ENCODE data around the gene RNF128. TPM values are rescaled to one million over a fixed set of nuclear protein-coding genes. Genes with fewer than 3 reads are reported as not detected.
A peak's percentile ranks its signal among the peaks of the same experiment; 100 is the strongest.
"Not testable (repeated sequence)": the region's sequence is repeated elsewhere in the genome, so short reads cannot be mapped to it uniquely, and the experiment has no call there.

Gene RNF128
- polyA plus RNA-seq, 1 of the 3 experiments (the other 2 are of a cell fraction) = not detected

DNA sequence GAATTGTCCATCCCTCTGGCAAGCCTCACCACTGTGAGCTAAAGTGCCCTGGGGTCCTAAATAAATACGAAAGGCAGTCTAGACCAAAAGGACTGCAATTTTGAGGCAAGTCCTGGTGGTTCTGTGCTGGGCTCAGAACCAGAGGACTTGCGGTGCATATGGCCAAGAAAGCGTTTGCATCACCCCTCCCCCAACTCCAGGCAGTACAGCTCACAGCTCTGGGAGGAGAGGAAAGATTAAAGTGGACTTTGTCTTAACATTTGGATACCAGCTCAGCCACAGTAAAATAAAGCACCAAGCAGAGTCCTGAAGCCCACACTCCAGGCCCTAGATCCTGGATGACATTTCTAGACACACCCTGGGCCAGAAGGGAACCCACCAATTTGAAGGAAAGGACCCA lies 24.9 kb downstream of the RNF128 start (continued):
- TF ChIP-seq, protein P1, sequence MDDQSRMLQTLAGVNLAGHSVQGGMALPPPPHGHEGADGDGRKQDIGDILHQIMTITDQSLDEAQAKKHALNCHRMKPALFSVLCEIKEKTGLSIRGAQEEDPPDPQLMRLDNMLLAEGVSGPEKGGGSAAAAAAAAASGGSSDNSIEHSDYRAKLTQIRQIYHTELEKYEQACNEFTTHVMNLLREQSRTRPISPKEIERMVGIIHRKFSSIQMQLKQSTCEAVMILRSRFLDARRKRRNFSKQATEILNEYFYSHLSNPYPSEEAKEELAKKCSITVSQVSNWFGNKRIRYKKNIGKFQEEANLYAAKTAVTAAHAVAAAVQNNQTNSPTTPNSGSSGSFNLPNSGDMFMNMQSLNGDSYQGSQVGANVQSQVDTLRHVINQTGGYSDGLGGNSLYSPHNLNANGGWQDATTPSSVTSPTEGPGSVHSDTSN (IDR thresholded peaks at IDR 0.05) = no peak
- TF ChIP-seq CHD2 (IDR thresholded peaks at IDR 0.05; ENCODE audit: low read length, partially characterized antibody) = no peak
- no peak for TF ChIP-seq MEF2A (IDR thresholded peaks at IDR 0.05; ENCODE audit: borderline replicate concordance, low read depth)
- TF ChIP-seq SIN3A (IDR thresholded peaks at IDR 0.05; ENCODE audit: borderline replicate concordance, low read depth, low read length) = no peak
- TF ChIP-seq ELF1 (IDR thresholded peaks at IDR 0.05) = no peak
- TF ChIP-seq, protein P2, sequence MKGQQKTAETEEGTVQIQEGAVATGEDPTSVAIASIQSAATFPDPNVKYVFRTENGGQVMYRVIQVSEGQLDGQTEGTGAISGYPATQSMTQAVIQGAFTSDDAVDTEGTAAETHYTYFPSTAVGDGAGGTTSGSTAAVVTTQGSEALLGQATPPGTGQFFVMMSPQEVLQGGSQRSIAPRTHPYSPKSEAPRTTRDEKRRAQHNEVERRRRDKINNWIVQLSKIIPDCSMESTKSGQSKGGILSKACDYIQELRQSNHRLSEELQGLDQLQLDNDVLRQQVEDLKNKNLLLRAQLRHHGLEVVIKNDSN (IDR thresholded peaks at IDR 0.05; ENCODE audit: borderline replicate concordance, low read depth) = no peak
- TF ChIP-seq, protein P3, sequence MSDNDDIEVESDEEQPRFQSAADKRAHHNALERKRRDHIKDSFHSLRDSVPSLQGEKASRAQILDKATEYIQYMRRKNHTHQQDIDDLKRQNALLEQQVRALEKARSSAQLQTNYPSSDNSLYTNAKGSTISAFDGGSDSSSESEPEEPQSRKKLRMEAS (IDR thresholded peaks at IDR 0.05; ENCODE audit: low read depth) = no peak
- no peak for TF ChIP-seq NFIC (IDR thresholded peaks at IDR 0.05; ENCODE audit: borderline replicate concordance)
- no peak for TF ChIP-seq GABPA (IDR thresholded peaks at IDR 0.05; ENCODE audit: low read depth)

DNA sequence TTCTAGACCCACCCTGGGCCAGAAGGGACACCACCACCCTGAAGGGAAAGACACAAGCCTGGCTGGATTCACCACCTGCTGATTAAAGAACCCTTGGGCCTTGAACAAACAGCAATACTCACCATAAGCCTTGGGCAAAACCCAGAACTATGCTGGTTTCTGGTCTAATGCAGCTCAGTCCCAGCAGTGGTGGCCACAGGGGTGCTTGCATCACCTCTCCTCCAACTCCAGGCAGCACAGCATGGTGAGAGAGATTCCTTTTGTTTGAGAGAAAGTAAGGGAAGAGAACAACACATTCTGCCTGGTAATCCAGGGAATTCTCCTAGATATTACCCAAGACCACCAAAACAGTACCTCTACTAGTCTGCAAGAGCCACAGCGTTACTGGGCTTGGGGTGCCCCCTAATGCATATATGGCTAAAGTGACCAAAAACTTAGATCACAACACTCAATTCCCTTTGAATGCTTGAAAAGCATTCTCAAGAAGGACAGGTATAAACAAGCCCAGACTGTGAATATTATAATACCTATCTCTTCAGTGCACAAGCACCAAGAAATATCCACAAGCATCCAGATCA lies 25.7 kb downstream of the RNF128 start:
- Histone ChIP-seq H3K9me3 (no peaks in the 10 kb centered on the region), H3K36me3 (replicated peaks in 1 of 2; ENCODE audit: control insufficient read depth in 1 of 2, insufficient read depth in 2 of 2, low read length in 1 of 2) (no peaks in the 10 kb centered on the region), H3K27ac (ENCODE audit: low read depth in 2 of 2, low read length in 1 of 2) (no peak overlapping the region), H2AFZ (ENCODE audit: low read depth) (no peak overlapping the region), H3K27me3 (ENCODE audit: insufficient read depth) (no peaks in the 10 kb centered on the region), H3K4me2 (no peak overlapping the region), H3K4me3 (ENCODE audit: low read depth in 2 of 2, low read length in 1 of 2) (no peak overlapping the region), H3K9ac (no peak overlapping the region), H3F3A (replicated peaks; ENCODE audit: insufficient read depth) (no peaks in the 10 kb centered on the region), H3K9me2 (no peaks in the 10 kb centered on the region), H3K4me1 (ENCODE audit: control insufficient read depth in 1 of 2, insufficient read depth in 2 of 2, low read depth in 1 of 2, low read length in 1 of 2) (no peaks in the 10 kb centered on the region), H4K20me1 (ENCODE audit: insufficient read depth) (no peaks in the 10 kb centered on the region), H3K79me2 (ENCODE audit: insufficient read depth) (no peaks in the 10 kb centered on the region)
- TF ChIP-seq, protein P2 (IDR thresholded peaks at IDR 0.05; ENCODE audit: borderline replicate concordance, low read depth) = no peak
- TF ChIP-seq, protein P4, sequence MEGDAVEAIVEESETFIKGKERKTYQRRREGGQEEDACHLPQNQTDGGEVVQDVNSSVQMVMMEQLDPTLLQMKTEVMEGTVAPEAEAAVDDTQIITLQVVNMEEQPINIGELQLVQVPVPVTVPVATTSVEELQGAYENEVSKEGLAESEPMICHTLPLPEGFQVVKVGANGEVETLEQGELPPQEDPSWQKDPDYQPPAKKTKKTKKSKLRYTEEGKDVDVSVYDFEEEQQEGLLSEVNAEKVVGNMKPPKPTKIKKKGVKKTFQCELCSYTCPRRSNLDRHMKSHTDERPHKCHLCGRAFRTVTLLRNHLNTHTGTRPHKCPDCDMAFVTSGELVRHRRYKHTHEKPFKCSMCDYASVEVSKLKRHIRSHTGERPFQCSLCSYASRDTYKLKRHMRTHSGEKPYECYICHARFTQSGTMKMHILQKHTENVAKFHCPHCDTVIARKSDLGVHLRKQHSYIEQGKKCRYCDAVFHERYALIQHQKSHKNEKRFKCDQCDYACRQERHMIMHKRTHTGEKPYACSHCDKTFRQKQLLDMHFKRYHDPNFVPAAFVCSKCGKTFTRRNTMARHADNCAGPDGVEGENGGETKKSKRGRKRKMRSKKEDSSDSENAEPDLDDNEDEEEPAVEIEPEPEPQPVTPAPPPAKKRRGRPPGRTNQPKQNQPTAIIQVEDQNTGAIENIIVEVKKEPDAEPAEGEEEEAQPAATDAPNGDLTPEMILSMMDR (IDR thresholded peaks at IDR 0.05) = peak; percentile 47
- no peak for TF ChIP-seq FOSL2 (IDR thresholded peaks at IDR 0.05; ENCODE audit: borderline replicate concordance, low read depth)
- ChIA-PET CTCF (interaction anchor here (1.1 kb wide), 1 partner anchor 10 kb away, joined by 3 read pairs; no protein-coding TSS in a partner anchor), POLR2A (no interaction called here)
- no peak for DNase-seq
- WGBS (ENCODE audit: low lambda C conversion rate) = 7% methylated on average over 1 of the region's 1 CpG

DNA sequence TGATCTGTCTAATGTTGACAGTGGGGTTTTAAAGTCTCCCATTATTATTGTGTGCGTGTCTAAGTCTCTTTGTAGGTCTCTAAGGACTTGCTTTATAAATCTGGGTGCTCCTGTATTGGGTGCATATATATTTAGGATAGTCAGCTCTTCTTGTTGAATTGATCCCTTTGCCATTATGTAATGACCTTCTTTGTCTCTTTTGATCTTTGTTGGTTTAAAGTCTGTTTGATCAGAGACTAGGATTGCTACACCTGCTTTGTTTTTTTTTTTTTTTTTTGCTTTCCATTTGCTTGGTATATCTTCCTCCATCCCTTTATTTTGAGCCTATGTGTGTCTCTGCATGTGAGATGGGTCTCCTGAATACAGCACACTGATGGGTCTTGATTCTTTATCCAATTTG lies 42.8 kb downstream of the RNF128 start:
- H3K4me3 ChIP-seq (ENCODE audit: low read depth in 2 of 2, low read length in 1 of 2); H3K4me1 ChIP-seq (ENCODE audit: control insufficient read depth in 1 of 2, insufficient read depth in 2 of 2, low read depth in 1 of 2, low read length in 1 of 2); H3K79me2 ChIP-seq (ENCODE audit: insufficient read depth); H3K36me3 ChIP-seq (replicated peaks in 1 of 2; ENCODE audit: control insufficient read depth in 1 of 2, insufficient read depth in 2 of 2, low read length in 1 of 2); H3K27ac ChIP-seq (ENCODE audit: low read depth in 2 of 2, low read length in 1 of 2); DNase-seq; H3F3A ChIP-seq (replicated peaks; ENCODE audit: insufficient read depth); H3K4me2 ChIP-seq; CTCF ChIA-PET; POLR2A ChIA-PET; H3K9ac ChIP-seq; H4K20me1 ChIP-seq (ENCODE audit: insufficient read depth); H3K9me2 ChIP-seq; H2AFZ ChIP-seq (ENCODE audit: low read depth); H3K9me3 ChIP-seq: not testable (repeated sequence)
- peaks cover 14% of the 10 kb centered on the region; the same call in 1 of the 2 replicates for H3K27me3 ChIP-seq (ENCODE audit: insufficient read depth)
- 0% methylated on average over 1 of the region's 1 CpG for WGBS (ENCODE audit: low lambda C conversion rate)
